Measurements from ENCODE around the gene MAN2A1.

MAN2A1 gene

GRCh38 chr5:109779036-109779735 lies 89.5 kb downstream of the MAN2A1 start:
- Histone ChIP-seq H3K4me3 (ENCODE audit: low read depth, low read length) (no peak overlapping the region), H3K27ac (ENCODE audit: low read depth, low read length) (no peak overlapping the region), H3K4me1 (ENCODE audit: control insufficient read depth, insufficient read depth, low read length) (no peaks in the 10 kb centered on the region), H3K9ac (ENCODE audit: low read length) (no peak overlapping the region), H3K27me3 (ENCODE audit: control insufficient read depth, insufficient read depth, low read length) (no peaks in the 10 kb centered on the region), H3K9me3 (ENCODE audit: control insufficient read depth, insufficient read depth, low read depth, low read length) (no peaks in the 10 kb centered on the region), H3K36me3 (ENCODE audit: control insufficient read depth, insufficient read depth, low read length) (peaks cover 36% of the 10 kb centered on the region)

- H3K9me3 ChIP-seq (ENCODE audit: control insufficient read depth, insufficient read depth, low read depth, low read length) = no peaks in the 10 kb centered on the region
- no peak overlapping the region for H3K9ac ChIP-seq (ENCODE audit: low read length)
- H3K4me3 ChIP-seq (ENCODE audit: low read depth, low read length) = no peak overlapping the region
- H3K27me3 ChIP-seq (ENCODE audit: control insufficient read depth, insufficient read depth, low read length) = no peaks in the 10 kb centered on the region
- H3K27ac ChIP-seq (ENCODE audit: low read depth, low read length) = no peak overlapping the region
- peaks cover 62% of the 10 kb centered on the region for H3K36me3 ChIP-seq (ENCODE audit: control insufficient read depth, insufficient read depth, low read length)
- no peaks in the 10 kb centered on the region for H3K4me1 ChIP-seq (ENCODE audit: control insufficient read depth, insufficient read depth, low read length)
Measured at GRCh38 chr5:109784687-109785086, 95.0 kb downstream of the MAN2A1 start.

GRCh38 chr5:109786206-109786855 lies 96.6 kb downstream of the MAN2A1 start:
- peaks cover 75% of the 10 kb centered on the region for H3K36me3 ChIP-seq (ENCODE audit: control insufficient read depth, insufficient read depth, low read length)
- no peaks in the 10 kb centered on the region for H3K4me1 ChIP-seq (ENCODE audit: control insufficient read depth, insufficient read depth, low read length)
- no peak overlapping the region for H3K27ac ChIP-seq (ENCODE audit: low read depth, low read length)
- no peaks in the 10 kb centered on the region for H3K27me3 ChIP-seq (ENCODE audit: control insufficient read depth, insufficient read depth, low read length)
- no peaks in the 10 kb centered on the region for H3K9me3 ChIP-seq (ENCODE audit: control insufficient read depth, insufficient read depth, low read depth, low read length)
- H3K9ac ChIP-seq (ENCODE audit: low read length) = no peak overlapping the region
- H3K4me3 ChIP-seq (ENCODE audit: low read depth, low read length) = no peak overlapping the region

- H3K9me3 ChIP-seq (ENCODE audit: control insufficient read depth, insufficient read depth, low read depth, low read length) = peaks cover 16% of the 10 kb centered on the region
- H3K27ac ChIP-seq (ENCODE audit: low read depth, low read length) = no peak overlapping the region
- no peaks in the 10 kb centered on the region for H3K4me1 ChIP-seq (ENCODE audit: control insufficient read depth, insufficient read depth, low read length)
- no peak overlapping the region for H3K9ac ChIP-seq (ENCODE audit: low read length)
- H3K4me3 ChIP-seq (ENCODE audit: low read depth, low read length) = no peak overlapping the region
- no peaks in the 10 kb centered on the region for H3K27me3 ChIP-seq (ENCODE audit: control insufficient read depth, insufficient read depth, low read length)
- H3K36me3 ChIP-seq (ENCODE audit: control insufficient read depth, insufficient read depth, low read length) = peaks cover 86% of the 10 kb centered on the region
Measured at GRCh38 chr5:109788596-109788995, 98.9 kb downstream of the MAN2A1 start.

- H3K4me1 ChIP-seq (ENCODE audit: control insufficient read depth, insufficient read depth, low read length) = no peaks in the 10 kb centered on the region
- H3K27ac ChIP-seq (ENCODE audit: low read depth, low read length) = no peak overlapping the region
- H3K4me3 ChIP-seq (ENCODE audit: low read depth, low read length) = no peak overlapping the region
- no peak overlapping the region for H3K9ac ChIP-seq (ENCODE audit: low read length)
- peaks cover 16% of the 10 kb centered on the region for H3K9me3 ChIP-seq (ENCODE audit: control insufficient read depth, insufficient read depth, low read depth, low read length)
- H3K36me3 ChIP-seq (ENCODE audit: control insufficient read depth, insufficient read depth, low read length) = peaks cover 88% of the 10 kb centered on the region
- H3K27me3 ChIP-seq (ENCODE audit: control insufficient read depth, insufficient read depth, low read length) = no peaks in the 10 kb centered on the region
Measured at GRCh38 chr5:109792613-109793012, 102.9 kb downstream of the MAN2A1 start.

- Histone ChIP-seq H3K9me3 (ENCODE audit: control insufficient read depth, insufficient read depth, low read depth, low read length) (no peaks in the 10 kb centered on the region), H3K4me1 (ENCODE audit: control insufficient read depth, insufficient read depth, low read length) (peaks cover 9% of the 10 kb centered on the region; the same call in 1 of the 2 replicates), H3K36me3 (ENCODE audit: control insufficient read depth, insufficient read depth, low read length) (peaks cover 15% of the 10 kb centered on the region), H3K4me3 (ENCODE audit: low read depth, low read length) (no peak overlapping the region), H3K9ac (ENCODE audit: low read length) (no peak overlapping the region), H3K27me3 (ENCODE audit: control insufficient read depth, insufficient read depth, low read length) (no peaks in the 10 kb centered on the region), H3K27ac (ENCODE audit: low read depth, low read length) (no peak overlapping the region)
Measured at GRCh38 chr5:109803854-109804253, 114.1 kb downstream of the MAN2A1 start.

GRCh38 chr5:109805472-109805871 lies 115.7 kb downstream of the MAN2A1 start:
- Histone ChIP-seq H3K9me3 (ENCODE audit: control insufficient read depth, insufficient read depth, low read depth, low read length) (no peaks in the 10 kb centered on the region), H3K36me3 (ENCODE audit: control insufficient read depth, insufficient read depth, low read length) (peaks cover 17% of the 10 kb centered on the region), H3K4me3 (ENCODE audit: low read depth, low read length) (no peak overlapping the region), H3K9ac (ENCODE audit: low read length) (no peak overlapping the region), H3K27me3 (ENCODE audit: control insufficient read depth, insufficient read depth, low read length) (no peaks in the 10 kb centered on the region), H3K27ac (ENCODE audit: low read depth, low read length) (peak overlapping the region; percentile 29; the same call in 1 of the 2 replicates), H3K4me1 (ENCODE audit: control insufficient read depth, insufficient read depth, low read length) (peaks cover 9% of the 10 kb centered on the region; the same call in 1 of the 2 replicates)

- Histone ChIP-seq H3K4me1 (ENCODE audit: control insufficient read depth, insufficient read depth, low read length) (peaks cover 9% of the 10 kb centered on the region; the same call in 1 of the 2 replicates), H3K9me3 (ENCODE audit: control insufficient read depth, insufficient read depth, low read depth, low read length) (no peaks in the 10 kb centered on the region), H3K27me3 (ENCODE audit: control insufficient read depth, insufficient read depth, low read length) (no peaks in the 10 kb centered on the region), H3K27ac (ENCODE audit: low read depth, low read length) (0 out of 2 replicates have a peak overlapping the region, but pooled peaks have one; percentile 29), H3K36me3 (ENCODE audit: control insufficient read depth, insufficient read depth, low read length) (peaks cover 19% of the 10 kb centered on the region), H3K4me3 (ENCODE audit: low read depth, low read length) (no peak overlapping the region), H3K9ac (ENCODE audit: low read length) (no peak overlapping the region)
Measured at GRCh38 chr5:109805883-109806282, 116.2 kb downstream of the MAN2A1 start.

GRCh38 chr5:109812698-109813097 lies 123.0 kb downstream of the MAN2A1 start:
- no peaks in the 10 kb centered on the region for H3K27me3 ChIP-seq (ENCODE audit: control insufficient read depth, insufficient read depth, low read length)
- no peak overlapping the region for H3K27ac ChIP-seq (ENCODE audit: low read depth, low read length)
- no peaks in the 10 kb centered on the region for H3K9me3 ChIP-seq (ENCODE audit: control insufficient read depth, insufficient read depth, low read depth, low read length)
- H3K4me1 ChIP-seq (ENCODE audit: control insufficient read depth, insufficient read depth, low read length) = no peaks in the 10 kb centered on the region
- H3K4me3 ChIP-seq (ENCODE audit: low read depth, low read length) = no peak overlapping the region
- H3K9ac ChIP-seq (ENCODE audit: low read length) = no peak overlapping the region
- H3K36me3 ChIP-seq (ENCODE audit: control insufficient read depth, insufficient read depth, low read length) = peaks cover 31% of the 10 kb centered on the region

GRCh38 chr5:109816732-109817131 lies 127.0 kb downstream of the MAN2A1 start:
- Histone ChIP-seq H3K36me3 (ENCODE audit: control insufficient read depth, insufficient read depth, low read length) (peaks cover 46% of the 10 kb centered on the region), H3K4me3 (ENCODE audit: low read depth, low read length) (no peak overlapping the region)

GRCh38 chr5:109819878-109820277 lies 130.2 kb downstream of the MAN2A1 start:
- Histone ChIP-seq H3K36me3 (ENCODE audit: control insufficient read depth, insufficient read depth, low read length) (peaks cover 49% of the 10 kb centered on the region), H3K27ac (ENCODE audit: low read depth, low read length) (no peak overlapping the region), H3K9me3 (ENCODE audit: control insufficient read depth, insufficient read depth, low read depth, low read length) (no peaks in the 10 kb centered on the region)

More at GRCh38 chr5:109816732-109817131, 127.0 kb downstream of the MAN2A1 start:
- H3K9ac ChIP-seq (ENCODE audit: low read length) = no peak overlapping the region
- no peaks in the 10 kb centered on the region for H3K9me3 ChIP-seq (ENCODE audit: control insufficient read depth, insufficient read depth, low read depth, low read length)
- no peaks in the 10 kb centered on the region for H3K4me1 ChIP-seq (ENCODE audit: control insufficient read depth, insufficient read depth, low read length)
- no peak overlapping the region for H3K27ac ChIP-seq (ENCODE audit: low read depth, low read length)
- no peaks in the 10 kb centered on the region for H3K27me3 ChIP-seq (ENCODE audit: control insufficient read depth, insufficient read depth, low read length)

More at GRCh38 chr5:109819878-109820277, 130.2 kb downstream of the MAN2A1 start:
- Histone ChIP-seq H3K9ac (ENCODE audit: low read length) (no peak overlapping the region), H3K4me1 (ENCODE audit: control insufficient read depth, insufficient read depth, low read length) (no peaks in the 10 kb centered on the region), H3K27me3 (ENCODE audit: control insufficient read depth, insufficient read depth, low read length) (no peaks in the 10 kb centered on the region), H3K4me3 (ENCODE audit: low read depth, low read length) (no peak overlapping the region)
